NCI-H1694 (cell line): Measurements from ENCODE around the gene CCDC175.

Experiments used
- DNase-seq: peaks from one replicate; lab custom pipeline; 2025; lab: John Stamatoyannopoulos, UW

The CCDC175 gene

GRCh38 chr14:59482541-59483331 is 93.9 kb downstream of the CCDC175 start:
- DNase-seq: no peak

DNA sequence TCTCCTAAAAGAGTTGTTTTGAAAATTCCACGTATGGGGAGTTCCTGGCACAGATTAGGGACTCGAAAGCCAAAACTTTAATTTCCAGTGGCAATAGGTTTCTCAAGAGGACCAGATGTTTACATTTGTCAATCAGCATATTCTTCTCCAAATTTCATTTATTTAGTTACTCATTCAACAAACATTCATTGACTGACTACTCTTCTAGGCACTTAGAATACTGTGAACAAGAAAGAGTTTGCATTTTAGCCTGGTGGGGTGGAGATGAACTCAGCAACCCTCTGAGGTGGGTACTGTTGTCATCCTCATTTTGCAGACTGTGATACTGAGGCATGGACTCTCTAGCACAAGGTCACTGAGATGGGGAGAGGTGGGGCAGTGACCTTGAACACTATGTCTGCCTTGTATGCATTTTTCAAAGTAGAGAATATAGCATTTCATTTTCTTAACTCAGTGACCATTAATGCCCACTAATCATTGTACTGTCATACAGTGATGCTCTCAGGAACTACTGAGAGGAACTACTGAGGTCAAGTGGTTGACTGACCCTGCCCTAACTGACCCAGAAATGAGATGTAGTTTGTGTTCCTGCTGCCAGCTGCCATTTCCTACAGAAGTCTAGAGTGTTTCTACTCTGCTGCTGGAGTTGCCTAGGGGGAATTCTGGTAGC is 94.6 kb downstream of the CCDC175 start:
- no peak for DNase-seq

GRCh38 chr14:59481407-59481806 is 95.2 kb downstream of the CCDC175 start:
- no peak for DNase-seq

- DNase-seq: no peak
Measured at GRCh38 chr14:59480166-59480565, 96.4 kb downstream of the CCDC175 start.

- DNase-seq: no peak
Measured at GRCh38 chr14:59478540-59478939, 98.1 kb downstream of the CCDC175 start.

DNA sequence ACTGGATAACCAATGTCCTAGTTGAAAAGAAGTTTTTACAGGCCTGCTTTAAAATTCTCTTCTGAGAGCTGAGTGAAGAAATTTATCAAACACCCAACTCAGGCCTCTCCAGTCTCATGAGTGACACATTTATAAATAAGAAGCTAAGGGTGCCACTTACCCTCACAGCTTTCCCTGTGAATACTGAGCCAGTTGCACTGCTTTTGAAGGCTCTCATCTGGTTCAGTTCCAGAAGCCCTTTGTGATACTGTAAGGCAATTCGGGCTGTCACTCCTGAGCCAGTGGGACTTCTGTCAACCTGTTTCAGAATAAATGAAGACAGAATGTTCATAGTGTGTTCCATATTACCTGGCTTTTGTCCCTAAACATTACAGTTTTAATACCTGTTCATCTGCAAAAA is 100.9 kb downstream of the CCDC175 start:
- no peak for DNase-seq

GRCh38 chr14:59474172-59474571 is 102.4 kb downstream of the CCDC175 start:
- no peak for DNase-seq

DNA sequence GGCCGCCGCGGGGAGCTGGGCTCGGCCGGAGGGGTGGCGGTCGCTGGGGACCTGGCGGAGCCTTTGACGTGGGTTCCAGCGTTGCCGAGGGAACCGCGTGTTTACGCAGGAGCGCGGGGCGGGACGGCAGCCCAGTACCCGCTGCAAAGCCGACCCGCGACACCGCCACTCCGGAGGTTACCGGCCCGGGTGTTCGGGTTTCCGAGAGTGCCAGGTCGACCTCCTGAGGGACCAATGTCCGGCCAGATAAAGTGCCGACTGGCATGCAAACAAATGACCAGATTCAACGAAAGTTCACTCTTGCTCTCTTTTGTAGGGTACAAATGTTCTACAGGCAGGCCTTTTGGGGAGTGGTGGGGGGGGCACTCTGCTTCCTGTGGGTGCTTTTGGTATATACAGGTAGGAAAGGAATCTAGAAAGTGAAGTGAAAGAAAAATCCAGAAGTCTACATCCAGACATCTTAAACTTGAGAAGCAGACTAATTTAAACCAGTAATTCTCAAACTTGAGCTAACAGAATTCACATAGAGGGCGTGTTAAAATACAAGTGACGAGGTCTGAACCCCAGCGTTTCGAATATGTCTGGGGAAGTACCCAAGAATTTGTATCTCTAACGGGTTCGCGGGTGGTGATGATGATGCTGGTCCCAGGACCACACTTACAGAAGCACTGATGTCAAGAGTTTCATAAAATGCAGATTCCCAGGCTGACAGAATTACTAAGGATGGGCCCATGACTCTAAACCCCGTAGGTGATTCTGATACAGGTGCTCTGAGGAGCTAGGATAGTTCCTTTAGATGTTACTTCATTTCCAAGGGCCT is 111.1 kb downstream of the CCDC175 start, which contains the start of gene GPR135:
Gene GPR135 (minus strand): TSS at position 65 of the 820 bp plus-strand sequence. CDS start 154 bp downstream, outside the sequence.
- no peak for DNase-seq

DNA sequence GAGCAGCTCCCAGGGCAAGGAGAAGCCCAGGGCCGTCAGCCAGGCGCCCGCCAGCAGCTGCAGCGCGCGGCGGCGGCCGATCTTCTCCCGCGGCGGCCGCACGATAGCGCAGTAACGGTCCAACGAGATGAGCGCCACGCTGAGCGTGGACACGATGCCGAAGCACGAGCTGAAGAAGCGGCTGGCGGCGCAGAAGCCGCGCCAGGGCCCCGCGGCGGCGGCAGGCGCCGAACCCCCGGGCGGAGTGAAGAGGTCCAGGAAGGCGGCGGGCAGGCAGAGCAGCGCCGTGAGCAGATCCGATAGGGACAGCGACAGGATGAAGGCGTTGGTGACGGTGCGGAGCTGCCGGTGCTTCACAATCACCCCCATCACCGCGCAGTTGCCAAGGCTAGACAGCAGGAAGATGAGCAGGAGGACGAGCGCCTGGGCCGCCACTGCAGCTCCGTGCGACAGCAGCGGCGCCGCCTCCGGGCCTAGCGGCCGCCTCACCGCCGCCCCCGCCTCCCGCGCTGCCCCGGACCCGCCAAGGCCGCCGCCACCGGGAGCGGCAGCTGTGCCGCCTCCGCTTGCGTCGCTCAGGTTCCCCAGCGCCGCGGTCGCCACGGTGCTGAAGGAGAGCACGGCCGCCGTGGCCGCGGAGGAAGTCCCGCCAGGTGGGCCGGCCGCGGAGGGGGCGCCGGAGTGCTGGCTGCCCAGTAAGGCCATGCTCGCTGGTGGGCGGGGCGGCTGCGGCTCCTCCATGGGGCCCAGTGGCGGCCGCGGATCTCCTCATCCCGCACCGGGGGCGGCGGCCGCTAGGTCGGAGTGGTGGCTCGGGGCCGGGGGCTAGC is 111.9 kb downstream of the CCDC175 start:
- no peak for DNase-seq

GRCh38 chr14:59463787-59464485 is 112.7 kb downstream of the CCDC175 start:
- no peak for DNase-seq

DNA sequence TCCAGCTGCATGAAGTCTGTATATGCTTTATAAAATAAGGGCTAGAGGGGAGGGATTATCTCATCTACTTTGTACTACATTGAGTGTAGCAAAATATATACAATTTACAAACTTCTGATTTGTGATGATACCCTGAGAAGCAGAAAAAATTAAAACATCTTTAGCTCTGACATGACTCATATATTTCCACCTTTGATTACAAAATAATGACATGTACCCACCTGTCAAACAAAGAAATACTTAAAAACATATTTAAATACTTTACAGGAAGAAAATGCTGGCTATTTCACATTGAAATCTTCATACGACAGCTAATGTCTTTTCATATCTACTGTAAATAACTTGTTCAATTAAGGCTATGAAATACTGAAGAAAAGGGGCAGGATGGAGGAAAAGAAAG is 114.7 kb downstream of the CCDC175 start:
- no peak for DNase-seq

DNA sequence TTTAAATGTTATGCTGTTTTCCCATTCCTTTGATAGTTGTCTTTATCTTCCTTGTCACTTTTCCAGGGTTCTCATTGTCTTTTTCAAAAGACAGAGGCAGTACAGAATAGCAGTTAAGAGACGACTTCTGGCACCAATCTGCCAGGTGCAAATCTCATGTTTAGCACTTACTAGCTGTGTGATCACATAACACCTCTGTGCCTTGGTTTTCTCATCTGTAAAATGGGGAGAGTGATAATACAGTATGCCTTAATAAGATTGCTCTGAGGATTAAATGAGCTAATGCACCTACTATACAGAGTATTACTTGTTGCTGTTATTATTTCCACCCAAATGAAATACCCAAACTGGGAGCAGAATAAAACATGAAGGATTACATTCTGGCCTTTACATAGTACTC is 116.2 kb downstream of the CCDC175 start:
- DNase-seq: no peak

- DNase-seq: no peak
Measured at GRCh38 chr14:59458486-59458885, 118.1 kb downstream of the CCDC175 start.

GRCh38 chr14:59455411-59455810 is 121.2 kb downstream of the CCDC175 start:
- DNase-seq: no peak
